Motor neuron (in vitro differentiated cells): ENCODE data around the gene CALML3. TPM values are rescaled to one million over a fixed set of nuclear protein-coding genes. Genes with fewer than 3 reads are reported as not detected.
"Not testable (repeated sequence)": the region's sequence is repeated elsewhere in the genome, so short reads cannot be mapped to it uniquely, and the experiment has no call there.

Source experiments
- ATAC-seq, 8 experiments: fragments of 200-7000 bp; cut with Tn5 transposase; replicated peaks in 6 of 8; 2 replicates each; pipeline ENCODE4 v1.8.0; 2021; ENCODE audit warnings: mild to moderate bottlenecking in 8 of 8, moderate library complexity in 8 of 8
- H3K27ac ChIP-seq, 2 donors: fragments of 250-450 bp; sonication (Bioruptor Pico); 2 replicates each; pipeline ENCODE4 v1.9.0; 2021; ENCODE audit warnings: antibody characterized with exemption in 2 of 2, mild to moderate bottlenecking in 2 of 2, moderate library complexity in 1 of 2
- H3K4me1 ChIP-seq, 2 donors: fragments of 250-450 bp; sonication (Bioruptor Pico); replicated peaks in 1 of 2; 2 replicates each; pipeline ENCODE4 v1.6.1; 2021; ENCODE audit warnings: antibody characterized with exemption in 2 of 2, mild to moderate bottlenecking in 2 of 2, moderate library complexity in 1 of 2
- H3K4me3 ChIP-seq, 5 donors: fragments of 250-450 bp; sonication (Bioruptor Pico); 2 replicates each; pipeline ENCODE4 v1.9.0; 2021; ENCODE audit warnings: antibody characterized with exemption in 5 of 5, mild to moderate bottlenecking in 5 of 5, moderate library complexity in 4 of 5
- WGBS, 10 experiments: fragments of 450-650 bp; shearing (Covaris generic); methylation state at CpG; one replicate each; pipeline ENCODE4 v1.0.0; 2022; 5-methylcytosine and 5-hydroxymethylcytosine counted together
- in situ Hi-C, 9 experiments: fragments of 400-800 bp; cut with MboI; loops; one replicate each; pipeline ENCODE4 v1.15.0; 2021; ENCODE audit warnings: low sequenced_read_pairs in 9 of 9, low pct_unique_long_range_greater_than_20kb in 2 of 9; ENCODE audit not compliant: unreplicated experiment in 9 of 9
- total RNA-seq, 8 experiments: library from RNA; unstranded; fragments of 300-600 nt; gene quantifications; 2 replicates each; pipeline versions ENCODE4 v1.2.3 to v1.2.4, GENCODE V29; 2022

Gene CALML3
- total RNA-seq, 8 experiments from 2014 or later, result 0.05 to 1.00 (median 0.18) TPM; not detected in 1

DNA sequence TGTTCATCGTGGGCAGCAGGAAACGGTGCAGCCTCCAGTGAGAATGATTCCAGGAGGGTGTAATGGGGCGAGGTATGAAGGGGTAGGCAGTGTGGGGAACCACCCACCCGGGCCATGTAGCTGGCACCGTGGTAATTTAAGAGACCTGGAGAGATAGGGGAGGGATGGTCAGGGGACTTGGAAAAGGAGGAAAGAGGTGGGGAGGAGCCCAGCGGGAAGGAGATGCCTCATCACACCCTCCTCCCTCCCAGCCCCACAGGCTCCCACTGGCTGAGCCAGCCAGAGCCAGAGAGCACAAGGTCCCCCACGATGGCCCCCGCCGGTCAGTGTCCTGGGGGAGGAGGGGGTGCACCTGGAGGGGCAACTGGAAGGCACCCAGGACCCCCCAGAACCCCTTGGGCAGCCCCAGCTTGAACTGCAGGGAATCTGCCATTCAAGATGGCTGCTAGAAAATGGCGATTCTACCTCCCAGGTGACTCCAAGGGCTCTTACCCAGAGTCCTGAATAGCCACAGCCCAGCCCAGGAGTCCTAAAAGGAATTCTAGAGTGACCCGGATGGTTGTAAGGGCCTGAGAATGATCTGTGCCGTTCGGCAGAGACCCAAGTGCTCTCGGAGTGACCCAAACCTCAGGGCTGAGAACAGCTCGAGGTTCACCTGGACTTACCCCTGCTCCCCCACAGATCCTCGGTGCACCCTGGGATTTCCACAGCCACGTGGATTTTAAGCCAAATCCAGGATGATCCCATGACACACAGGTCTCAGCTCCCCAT, 28.8 kb downstream of the CALML3 start:
- Histone ChIP-seq H3K27ac (no peak overlapping the region), H3K4me3 (no peak overlapping the region)

DNA sequence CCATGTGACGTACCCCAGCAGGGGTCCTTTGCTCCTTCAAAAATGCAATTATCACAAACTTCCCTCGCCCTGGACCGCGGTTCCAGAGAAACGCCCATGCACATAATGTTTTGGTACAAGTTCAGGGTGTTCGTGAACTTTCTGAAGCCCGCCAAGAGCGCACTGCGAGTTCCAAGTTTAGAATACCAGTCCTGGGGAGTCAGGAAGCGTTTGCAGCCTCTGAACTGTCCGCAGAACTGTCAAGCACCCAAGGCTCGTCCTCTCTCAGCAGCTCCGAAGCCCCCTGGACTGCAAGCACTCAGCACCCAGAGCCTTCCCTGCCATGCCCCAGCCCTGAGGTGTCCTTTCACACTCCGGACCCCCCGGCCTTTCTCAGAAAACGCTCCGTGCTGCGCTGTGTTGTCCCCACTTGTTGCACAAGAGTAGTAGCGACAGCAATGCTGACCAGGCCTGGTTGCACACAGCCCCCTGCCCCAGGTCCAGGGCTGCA, 30.3 kb downstream of the CALML3 start:
- ATAC-seq, result no peak
- WGBS, 10 experiments, result 48 to 91% (median 72%) methylated on average over 6 to 18 of the region's 19 CpGs; no CpG with 5 or more reads in 6 of the 10 experiments

More for the DNA sequence above, 28.8 kb downstream of the CALML3 start:
- ATAC-seq, result no peak
- in situ Hi-C loops, result no loop called here
- H3K4me1 ChIP-seq, result peaks cover 0 to 5% of the 10 kb centered on the region in 2 donors
- 87 to 100% (median 100%) methylated on average over 1 to 6 of the region's 17 CpGs; no CpG with 5 or more reads in 4 of the 10 experiments for WGBS, 10 experiments

DNA sequence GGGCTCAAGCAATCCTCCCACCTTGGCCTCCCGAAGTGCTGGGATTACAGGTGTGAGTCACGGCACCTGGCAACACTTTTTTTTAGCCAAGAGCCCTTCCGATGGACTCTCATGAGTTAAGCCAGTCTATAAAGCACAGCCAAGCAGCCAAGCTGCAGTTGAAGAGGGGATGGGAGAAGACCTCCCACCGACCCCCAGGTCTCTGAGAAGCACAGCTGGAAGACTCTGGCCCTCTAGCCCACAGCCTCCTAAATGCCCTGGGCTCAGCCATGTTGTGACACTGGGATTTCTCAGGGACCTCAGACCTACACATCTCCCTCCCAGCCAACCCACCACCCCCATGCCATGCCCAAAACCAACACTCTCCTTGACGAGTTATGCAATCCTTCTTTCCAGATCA, 31.1 kb downstream of the CALML3 start:
- no peak for ATAC-seq
- peaks cover 2 to 5% of the 10 kb centered on the region in 2 donors for H3K4me1 ChIP-seq
- no peak overlapping the region for H3K27ac ChIP-seq
- 67 to 100% (median 95%) methylated on average over 1 to 4 of the region's 5 CpGs; no CpG with 5 or more reads in 2 of the 10 experiments for WGBS, 10 experiments
- no peak overlapping the region for H3K4me3 ChIP-seq
- in situ Hi-C loops, result no loop called here

More for the DNA sequence above, 30.3 kb downstream of the CALML3 start:
- H3K4me3 ChIP-seq, result no peak overlapping the region
- peaks cover 2 to 5% of the 10 kb centered on the region in 2 donors for H3K4me1 ChIP-seq
- in situ Hi-C loops, result no loop called here
- H3K27ac ChIP-seq, result no peak overlapping the region

DNA sequence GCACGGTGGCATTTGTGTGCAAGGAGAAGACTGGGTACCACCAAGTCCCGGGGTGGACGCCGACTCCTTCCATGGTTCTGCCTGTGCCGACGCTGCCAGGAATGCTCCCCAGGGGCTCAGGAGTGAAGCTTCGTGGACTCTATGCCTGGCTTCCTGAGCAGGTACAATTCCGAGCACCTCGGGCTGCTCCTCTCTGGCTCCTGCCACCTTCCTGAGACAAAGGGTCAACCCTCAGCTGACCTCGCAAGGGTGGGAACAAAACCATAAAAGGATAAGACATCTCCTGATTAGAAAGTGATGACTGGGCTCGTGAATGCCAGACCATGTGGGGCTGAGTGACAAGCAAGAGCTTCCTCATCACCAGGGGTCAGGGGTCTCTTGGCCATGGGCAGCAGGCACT, 31.8 kb downstream of the CALML3 start:
- in situ Hi-C loops, result no loop called here
- no peak for ATAC-seq
- Histone ChIP-seq H3K27ac (no peak overlapping the region), H3K4me3 (no peak overlapping the region), H3K4me1 (peaks cover 0 to 2% of the 10 kb centered on the region in 2 donors)
- WGBS, 10 experiments, result 60 to 93% (median 84%) methylated on average over 1 to 11 of the region's 11 CpGs; no CpG with 5 or more reads in 2 of the 10 experiments

DNA sequence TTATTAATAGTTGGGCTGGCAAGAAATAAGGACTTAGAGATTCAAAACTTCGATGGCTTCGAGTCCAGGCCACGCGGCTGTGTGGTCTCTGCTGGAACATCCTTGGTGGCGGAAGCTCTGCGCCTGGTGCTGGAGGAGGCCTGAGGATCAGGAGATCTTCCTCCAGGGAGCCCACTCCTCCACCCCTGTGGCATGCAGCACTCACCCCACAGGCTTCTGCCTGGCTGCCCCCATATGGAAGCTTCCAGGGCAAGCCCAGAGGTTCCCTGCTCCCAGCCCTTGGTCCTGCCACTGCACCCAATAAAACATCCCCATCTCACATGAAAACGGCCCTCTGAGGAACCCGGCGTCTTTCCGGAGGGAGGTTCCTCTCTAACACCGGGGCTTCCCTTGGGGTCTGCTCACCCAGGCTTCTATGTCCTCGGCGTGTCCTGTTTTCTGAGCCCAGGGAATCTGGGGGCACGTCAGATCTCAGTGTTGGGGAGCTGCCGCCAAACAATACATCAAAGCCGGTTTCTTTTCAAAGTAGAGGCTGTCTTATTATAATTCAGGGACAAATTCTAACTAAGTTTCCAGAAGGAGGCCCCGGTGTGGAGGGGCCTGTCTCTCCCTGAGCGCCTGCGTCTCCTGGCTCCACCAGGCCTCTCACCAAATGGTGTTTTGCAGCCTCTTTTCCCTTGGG, 32.4 kb downstream of the CALML3 start:
- no peak for ATAC-seq
- Histone ChIP-seq H3K27ac (no peak overlapping the region), H3K4me1 (peaks cover under 1 to 2% of the 10 kb centered on the region in 2 donors), H3K4me3 (no peak overlapping the region)
- in situ Hi-C loops, result no loop called here
- WGBS, 10 experiments, result 67 to 100% (median 92%) methylated on average over 2 to 6 of the region's 19 CpGs; no CpG with 5 or more reads in 2 of the 10 experiments

DNA sequence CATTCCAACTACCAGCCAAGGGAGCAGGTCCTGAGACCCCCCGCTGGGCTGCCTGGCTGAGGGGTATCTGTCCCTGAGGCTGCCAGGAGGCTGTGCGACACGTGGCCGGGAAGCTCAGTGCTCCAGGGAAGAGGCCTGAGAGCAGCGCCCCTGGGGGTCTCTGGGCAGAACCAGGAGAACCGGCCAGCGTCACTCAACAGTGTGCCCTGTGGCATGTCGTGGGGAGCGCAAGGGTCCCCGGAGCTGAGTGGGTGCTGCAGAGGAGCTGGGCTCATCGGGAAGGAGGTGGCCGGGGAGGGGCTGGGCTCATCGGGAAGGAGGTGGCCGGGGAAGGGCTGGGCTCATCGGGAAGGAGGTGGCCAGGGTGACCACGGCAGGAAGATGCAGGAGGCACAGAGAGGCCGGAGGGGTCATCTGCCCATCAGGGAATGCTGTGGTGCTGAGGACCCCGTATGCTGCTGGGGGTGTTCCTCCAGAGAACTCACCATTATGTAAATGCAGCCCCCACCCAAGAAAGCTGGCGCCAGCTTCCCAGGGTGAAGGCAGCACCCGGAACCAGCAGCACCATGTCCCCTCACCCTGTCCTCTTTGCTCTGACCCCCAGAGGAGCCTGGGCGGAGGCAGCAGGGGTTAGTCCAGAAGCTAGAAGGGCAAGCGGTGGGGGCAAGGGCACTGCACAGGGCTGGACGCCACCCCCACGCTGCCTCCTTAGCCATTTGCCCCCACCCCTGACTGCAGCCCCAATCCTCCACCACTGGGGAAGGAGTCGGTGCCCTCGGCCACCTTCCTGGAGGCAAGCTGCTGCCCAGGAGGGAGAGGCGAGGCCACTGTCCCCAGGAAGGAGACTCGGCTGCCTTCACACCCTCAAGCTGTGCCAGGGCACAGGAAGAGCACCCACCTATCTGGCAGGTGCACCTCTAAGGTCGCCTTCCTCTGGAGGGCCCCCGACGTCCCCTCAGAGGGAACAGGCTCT, 33.3 kb downstream of the CALML3 start:
- Histone ChIP-seq H3K4me1 (peaks cover 2 to 4% of the 10 kb centered on the region in 2 donors), H3K4me3 (no peak overlapping the region), H3K27ac (no peak overlapping the region)
- in situ Hi-C loops, result no loop called here
- 63 to 100% methylated on average over 1 of the region's 31 CpGs; no CpG with 5 or more reads in 8 of the 10 experiments for WGBS, 10 experiments
- no peak for ATAC-seq

DNA sequence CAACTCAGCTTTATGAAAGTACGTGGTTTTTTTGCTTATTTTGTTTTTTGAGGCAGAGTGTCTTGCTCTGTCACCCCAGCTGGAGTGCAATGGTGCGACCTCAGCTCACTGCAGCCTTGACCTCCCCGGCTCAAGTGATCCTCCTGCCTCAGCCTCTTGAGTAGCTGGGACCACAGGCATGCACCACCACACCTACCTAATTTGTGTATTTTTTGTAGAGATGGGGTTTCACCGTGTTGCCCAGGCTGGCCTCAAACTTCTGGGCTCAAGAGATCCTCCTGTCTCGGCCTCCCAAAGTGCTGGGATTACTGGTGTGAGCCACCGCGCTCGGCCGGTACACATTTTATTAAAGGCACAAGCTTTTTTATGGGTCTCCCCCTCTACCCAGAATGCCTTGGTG, 34.3 kb downstream of the CALML3 start:
- peaks cover 2 to 12% of the 10 kb centered on the region in 2 donors for H3K4me1 ChIP-seq
- H3K4me3 ChIP-seq, ATAC-seq, in situ Hi-C loops, H3K27ac ChIP-seq: not testable (repeated sequence)
- 50 to 100% (median 97%) methylated on average over 1 to 6 of the region's 9 CpGs; no CpG with 5 or more reads in 3 of the 10 experiments for WGBS, 10 experiments

DNA sequence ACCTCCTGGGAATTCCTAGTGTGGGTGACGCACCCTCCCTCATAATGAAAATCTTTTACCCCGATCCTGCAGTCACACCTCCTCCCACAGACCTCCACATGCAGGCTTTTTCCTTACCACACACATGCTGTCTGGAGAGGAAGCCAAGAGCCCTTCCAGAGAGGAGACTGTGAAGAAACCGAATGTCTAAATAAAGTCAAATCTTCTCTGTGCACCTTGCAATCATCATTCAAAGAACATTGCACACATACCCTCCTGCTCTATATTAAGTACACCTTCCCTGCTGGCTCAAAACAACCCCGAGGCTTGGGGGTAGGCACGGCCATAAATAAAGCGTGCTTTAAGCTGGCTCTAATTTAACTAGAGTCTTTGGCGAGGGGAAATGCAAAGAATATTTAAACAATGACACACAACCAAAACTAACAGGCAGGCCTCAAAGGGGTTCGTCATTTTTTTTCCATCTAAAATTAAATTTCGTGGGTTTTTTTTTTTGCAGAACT, 34.9 kb downstream of the CALML3 start:
- 0 to 79% (median 33%) methylated on average over 1 to 8 of the region's 9 CpGs for WGBS, 10 experiments
- Histone ChIP-seq H3K27ac (no peak overlapping the region), H3K4me3 (no peak overlapping the region), H3K4me1 (peaks cover 2 to 12% of the 10 kb centered on the region in 2 donors)
- peak in 1 of 8 experiments; percentile 59 for ATAC-seq
- in situ Hi-C loops, result no loop called here

DNA sequence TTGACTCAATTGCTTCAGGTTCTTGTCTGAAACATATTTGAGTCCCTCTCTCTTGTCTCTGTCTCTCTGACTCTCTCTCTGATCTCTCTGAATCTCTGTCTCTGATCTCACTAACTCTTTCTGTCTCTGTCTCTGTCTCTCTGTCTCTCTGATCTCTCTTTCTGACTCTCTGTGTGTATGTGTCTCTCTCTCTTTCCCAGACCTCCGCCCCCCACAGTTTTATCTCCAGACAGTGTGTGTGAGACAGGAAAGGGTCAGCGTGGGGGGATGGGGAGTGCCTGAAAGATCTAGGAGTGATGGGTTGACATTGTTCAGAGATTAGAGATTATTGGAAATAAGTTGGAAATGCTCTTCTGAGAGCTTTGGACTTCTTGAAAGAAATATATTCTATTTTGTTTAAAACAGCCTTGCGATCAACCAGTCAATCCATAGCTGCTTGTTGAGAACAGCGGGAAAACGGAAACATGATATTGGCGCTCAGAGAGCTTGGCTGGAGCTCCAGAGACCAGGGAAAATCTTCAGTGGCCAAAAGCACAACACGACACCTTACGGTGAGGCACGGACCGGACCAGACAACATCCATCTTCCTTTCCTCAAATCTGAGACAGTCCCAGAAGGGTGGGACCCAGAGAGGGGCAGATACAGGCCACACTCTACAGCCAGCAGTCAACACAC, 35.5 kb downstream of the CALML3 start:
- no peak for ATAC-seq
- WGBS, 10 experiments, result 17 to 100% (median 88%) methylated on average over 1 to 7 of the region's 10 CpGs; no CpG with 5 or more reads in 1 of the 10 experiments
- in situ Hi-C loops, result no loop called here
- Histone ChIP-seq H3K27ac (no peak overlapping the region), H3K4me1 (peaks cover 2 to 12% of the 10 kb centered on the region in 2 donors), H3K4me3 (no peak overlapping the region)

DNA sequence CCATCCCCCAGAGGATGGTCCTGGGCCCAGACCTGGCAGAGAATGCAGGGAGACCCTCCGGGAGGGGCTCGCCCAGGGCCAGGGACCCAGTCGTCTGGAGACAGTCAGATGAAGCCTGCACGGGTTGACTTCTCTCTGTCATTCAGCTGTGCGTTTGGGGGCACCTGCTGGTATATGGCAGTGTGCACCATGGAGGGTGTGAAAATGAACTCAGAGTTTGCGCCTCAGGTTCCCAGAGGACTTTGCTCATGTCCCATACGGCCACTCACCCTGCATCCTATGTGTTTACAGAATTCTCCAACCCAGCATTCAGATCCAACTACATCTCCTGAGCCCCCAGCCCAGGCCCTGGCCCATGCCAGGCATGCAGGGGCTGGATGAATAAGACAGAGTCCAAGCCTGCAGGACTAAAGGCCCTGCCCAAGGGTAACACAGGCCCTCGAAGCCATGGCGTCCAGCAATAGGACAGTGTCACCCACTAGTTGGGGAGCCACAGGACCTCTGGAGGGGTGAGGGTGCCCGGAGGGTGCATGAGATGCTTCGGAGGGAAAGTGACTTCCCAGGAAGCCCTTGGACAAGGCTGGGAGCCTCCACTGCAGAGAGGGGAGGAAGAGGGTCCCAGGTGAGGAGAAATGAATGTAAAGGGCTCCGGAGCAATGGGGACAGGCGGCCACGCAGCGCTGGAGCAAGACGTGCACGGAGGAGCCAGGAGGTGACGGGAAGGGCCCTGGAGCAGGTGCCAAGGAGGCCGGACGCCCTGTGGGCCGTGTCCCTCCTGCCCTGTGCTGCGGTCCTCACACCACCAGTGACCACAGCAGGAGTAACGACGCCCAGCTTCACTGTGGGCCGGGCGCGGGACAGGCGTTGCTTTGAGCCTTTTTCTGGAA, 36.3 kb downstream of the CALML3 start:
- WGBS, 10 experiments, result 81 to 100% (median 100%) methylated on average over 1 to 3 of the region's 28 CpGs; no CpG with 5 or more reads in 3 of the 10 experiments
- Histone ChIP-seq H3K27ac (no peak overlapping the region), H3K4me1 (peaks cover 2 to 12% of the 10 kb centered on the region in 2 donors), H3K4me3 (no peak overlapping the region)
- ATAC-seq, result no peak
- in situ Hi-C loops, result no loop called here
